Suprapubic skin (tissue), 4 donors: ENCODE data around the gene P2RX6.

Experiments used
- CTCF ChIP-seq, 2 donors: fragments of 200-600 bp in 1 of 2; fragments of 450-650 bp in 1 of 2; sonication (generic) in 1 of 2; IDR thresholded peaks; one replicate each; pipeline ENCODE4 v1.5.1; 2016 to 2019; ENCODE audit warnings: antibody characterized with exemption in 2 of 2, mild to moderate bottlenecking in 1 of 2, moderate library complexity in 1 of 2
- POLR2A ChIP-seq, 2 donors: fragments of 450-650 bp; IDR thresholded peaks; one replicate each; pipeline ENCODE4 v1.6.1; 2017; ENCODE audit warnings: antibody characterized with exemption in 2 of 2, mild to moderate bottlenecking in 2 of 2, moderate library complexity in 2 of 2
- POLR2AphosphoS5 ChIP-seq, 3 donors: sonication (generic); formaldehyde crosslinking; IDR thresholded peaks; one replicate each; pipeline ENCODE4 v1.6.1; 2017; ENCODE audit warnings: antibody characterized with exemption in 3 of 3

- no peak for TF ChIP-seq POLR2A (IDR thresholded peaks at IDR 0.05)
- no peak for TF ChIP-seq CTCF (IDR thresholded peaks at IDR 0.05)
- no peak for TF ChIP-seq POLR2AphosphoS5 (IDR thresholded peaks at IDR 0.05)
Measured at GRCh38 chr22:20967697-20968211, 47.2 kb upstream of the P2RX6 start.
